NCI-H524 treated with DMSO at 0.1 percent for 48 hours (cell line): ENCODE results near the gene RBM43.
A peak's percentile ranks its signal among the peaks of the same experiment; 100 is the strongest.
"Not testable (repeated sequence)": the region's sequence is repeated elsewhere in the genome, so short reads cannot be mapped to it uniquely, and the experiment has no call there.

Experiments used
- DNase-seq: peaks from one replicate; lab custom pipeline; 2025; lab: John Stamatoyannopoulos, UW

RBM43 gene

DNA sequence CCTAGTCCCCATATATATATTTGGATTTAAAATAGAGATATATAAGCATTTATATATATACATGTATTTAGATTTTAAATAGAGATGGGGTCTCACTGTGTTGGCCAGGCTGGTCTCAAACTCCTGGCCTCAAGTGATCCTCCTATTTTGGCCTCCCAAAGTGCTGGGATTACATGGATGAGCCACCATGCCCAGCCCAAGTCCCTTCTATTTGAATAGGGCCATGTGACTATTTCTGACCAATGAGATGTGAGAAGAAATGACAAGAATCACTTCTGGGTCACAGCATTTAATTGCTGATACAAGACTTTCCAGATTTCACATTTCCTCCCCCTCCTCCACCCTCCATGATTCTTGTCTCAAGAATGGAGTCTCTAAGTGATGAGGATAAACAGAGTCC lies 6.4 kb upstream of the RBM43 start:
- DNase-seq = no peak

DNA sequence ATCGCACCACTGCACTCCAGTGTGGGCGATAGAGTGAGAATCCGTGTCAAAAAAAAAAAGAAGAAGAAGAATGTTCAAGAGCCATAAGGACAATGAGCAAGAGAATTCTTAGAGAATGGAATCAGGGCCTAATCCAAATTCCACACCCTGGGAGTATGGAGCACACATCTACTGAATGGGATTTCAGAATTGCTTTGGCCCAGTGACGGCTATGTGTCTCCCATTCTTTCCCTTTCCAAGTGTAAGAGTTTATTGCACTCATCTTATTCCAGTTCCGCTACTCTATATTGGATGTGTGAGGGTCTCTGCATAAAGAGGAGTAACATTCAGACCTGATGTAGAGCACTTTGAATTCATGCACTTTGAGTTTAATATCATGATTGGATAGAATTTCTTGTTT lies 5.9 kb upstream of the RBM43 start:
- DNase-seq = no peak

DNA sequence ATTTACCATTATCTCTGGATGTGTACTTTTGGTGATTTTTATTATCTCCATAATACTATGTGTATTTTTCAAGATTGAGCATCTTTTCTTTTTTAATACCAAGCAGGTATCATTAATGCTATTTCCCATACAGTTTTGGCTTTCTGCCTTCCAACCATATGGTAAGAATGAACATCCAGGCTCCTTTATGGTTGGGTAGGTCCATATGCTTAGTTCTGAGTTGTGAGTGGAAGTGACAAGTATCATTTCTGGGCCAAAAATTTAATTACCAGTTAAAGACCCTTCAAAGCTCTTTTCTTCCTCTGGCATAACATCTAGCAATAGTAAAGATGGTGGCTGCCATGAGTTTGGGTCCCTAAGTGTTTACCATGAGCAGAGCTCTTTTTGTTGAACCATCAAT lies 4.3 kb upstream of the RBM43 start:
- DNase-seq = peak; percentile 8

DNA sequence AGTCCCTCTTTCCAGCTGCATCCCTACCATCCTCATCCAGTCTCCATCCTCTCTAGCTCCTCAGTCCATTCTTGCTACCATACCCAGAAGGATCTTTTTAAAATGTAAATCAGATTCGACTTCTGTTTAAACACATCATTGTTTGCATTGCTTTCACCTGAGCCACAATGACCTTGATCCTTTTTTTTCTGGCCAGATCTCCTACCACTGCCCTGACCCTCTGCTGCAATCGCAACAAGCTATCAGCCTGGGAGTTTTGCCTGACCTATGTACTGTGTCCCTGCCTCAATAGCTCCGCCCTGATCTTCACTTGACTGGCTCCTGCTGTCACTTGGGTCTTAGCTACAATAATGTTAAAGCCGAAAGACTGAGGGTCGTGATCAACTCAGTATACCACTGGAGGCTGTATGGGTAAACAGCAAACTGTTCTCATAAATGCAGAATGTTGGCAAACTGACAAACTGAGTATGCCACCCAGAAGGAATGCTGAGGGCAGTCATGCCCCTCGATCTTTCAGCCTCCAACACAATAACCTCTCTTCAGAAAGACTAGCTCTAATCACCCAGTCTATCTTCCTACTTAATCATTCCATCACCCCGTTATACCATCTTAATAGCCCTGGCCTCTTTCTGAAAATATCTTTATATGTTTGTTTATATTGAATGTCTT lies 2.6 kb upstream of the RBM43 start:
- no peak for DNase-seq

DNA sequence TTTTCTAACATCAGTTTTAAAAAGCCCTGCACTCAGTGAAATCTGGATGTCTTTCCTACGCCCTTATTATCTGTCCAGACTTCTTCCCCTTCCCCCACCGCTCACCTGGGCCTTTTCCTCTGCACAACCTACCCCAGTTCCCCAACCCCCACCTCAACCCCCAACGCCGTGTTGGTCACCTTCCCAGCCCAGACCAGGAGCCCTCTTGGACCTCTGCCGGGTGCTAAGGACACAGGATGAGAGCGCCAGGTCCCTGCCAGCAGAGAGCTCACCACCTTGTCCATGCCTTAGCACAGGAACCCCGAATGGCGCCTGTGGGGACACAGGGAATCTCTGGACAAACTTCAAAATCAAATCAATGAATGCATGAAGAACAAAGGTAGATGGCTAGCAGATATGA lies 966 bp upstream of the RBM43 start:
- no peak for DNase-seq

DNA sequence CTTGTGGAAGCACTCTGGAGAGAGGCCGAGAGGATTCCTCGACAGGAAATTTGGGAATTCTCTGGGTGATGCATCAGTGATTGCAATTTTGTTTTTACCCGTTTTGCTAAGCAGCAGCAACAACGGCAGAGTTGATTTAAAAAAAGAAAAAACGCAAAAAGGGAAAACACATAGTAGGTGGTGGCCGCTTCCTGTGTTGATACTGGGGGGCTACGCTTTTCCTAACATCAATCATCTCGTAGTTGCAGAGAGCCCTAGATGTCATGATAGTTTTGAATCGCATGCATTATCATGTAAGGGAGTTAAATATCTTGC lies 271 bp upstream of the RBM43 start:
- DNase-seq = no peak

DNA sequence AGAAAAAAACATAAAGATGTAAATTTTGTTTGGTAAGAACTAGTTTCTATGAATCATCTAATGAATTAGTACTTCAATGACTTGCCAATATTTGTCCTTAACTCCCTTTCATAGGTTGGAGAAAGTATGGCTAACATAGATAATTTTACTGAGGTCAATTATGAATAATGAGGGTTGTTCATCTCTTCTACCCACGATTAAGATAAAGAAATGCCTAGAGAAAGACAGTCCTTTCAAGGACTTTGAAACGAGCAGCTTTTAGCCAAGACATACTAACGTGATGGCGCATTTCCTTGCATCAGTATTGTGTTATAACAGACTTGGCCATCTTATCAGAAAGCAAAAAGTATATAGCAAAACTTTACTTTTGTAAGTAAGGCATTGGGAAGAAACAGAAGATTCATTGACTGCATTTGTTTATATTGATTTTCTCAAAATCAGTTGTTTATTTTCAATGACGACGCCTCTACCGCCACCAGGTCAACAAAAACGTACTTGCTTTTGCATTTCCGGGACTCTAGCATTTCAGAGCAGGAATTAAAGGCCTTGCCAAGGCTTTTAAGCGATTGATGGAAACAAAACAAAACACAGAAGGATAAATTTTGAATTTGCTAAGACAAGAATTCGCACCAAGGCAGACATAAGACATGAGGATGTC lies 961 bp downstream of the RBM43 start:
- no peak for DNase-seq

DNA sequence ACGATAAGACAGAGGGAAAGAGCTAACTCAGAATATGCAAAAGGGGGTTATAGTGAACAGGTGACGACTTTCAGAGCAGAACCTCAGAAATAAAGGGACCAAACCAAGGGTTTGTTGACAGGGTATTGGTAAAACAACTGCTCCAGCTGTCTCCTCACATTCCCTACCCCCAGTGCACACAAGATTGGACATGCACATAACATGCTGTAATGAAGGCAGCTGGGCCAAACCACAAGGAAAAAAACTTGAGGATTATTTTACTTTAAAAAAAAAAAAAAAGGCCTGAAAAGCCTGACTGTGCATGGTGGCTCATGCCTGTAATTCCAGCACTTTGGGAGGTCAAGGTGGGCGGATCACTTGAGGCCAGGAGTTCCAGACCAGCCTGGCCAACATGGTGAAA lies 3.5 kb downstream of the RBM43 start:
- DNase-seq = no peak

DNA sequence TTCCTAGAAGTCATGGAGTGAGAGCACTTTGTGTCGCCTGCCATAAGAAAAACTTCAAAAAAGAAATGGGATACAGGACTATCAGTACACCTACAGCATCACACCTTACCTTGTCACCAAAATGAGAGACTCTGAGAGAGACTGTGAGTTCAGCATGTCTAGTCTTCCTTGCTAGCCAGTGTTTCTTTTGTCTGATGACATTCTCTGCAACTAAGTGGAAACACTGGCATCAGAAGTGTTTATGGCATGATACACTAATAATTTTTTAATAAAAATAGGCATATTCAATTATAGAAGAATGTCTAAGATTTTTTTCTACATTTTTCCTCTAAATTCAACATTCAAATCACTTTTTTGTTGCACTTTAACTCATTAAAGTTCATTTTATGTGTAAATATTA lies 9.0 kb downstream of the RBM43 start:
- no peak for DNase-seq

DNA sequence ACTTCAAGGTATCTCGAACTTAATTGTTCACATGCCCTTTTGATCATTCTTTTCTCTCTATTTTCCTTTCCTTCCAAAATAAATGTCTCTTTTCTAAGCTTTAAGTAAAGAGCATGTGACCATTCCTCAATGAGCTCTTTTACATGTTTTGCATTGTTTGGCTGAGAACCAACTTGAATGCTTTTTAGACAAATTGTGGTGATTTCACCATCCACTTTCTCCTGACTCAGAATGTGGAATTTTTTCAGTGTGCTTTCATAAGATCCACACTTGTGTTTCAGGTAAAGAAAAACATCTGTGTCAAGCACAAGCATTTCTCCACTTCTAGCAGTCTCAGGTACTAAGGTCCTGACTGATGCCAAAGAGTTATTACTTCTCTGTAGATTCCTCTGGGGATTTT lies 10.7 kb downstream of the RBM43 start:
- DNase-seq = no peak

DNA sequence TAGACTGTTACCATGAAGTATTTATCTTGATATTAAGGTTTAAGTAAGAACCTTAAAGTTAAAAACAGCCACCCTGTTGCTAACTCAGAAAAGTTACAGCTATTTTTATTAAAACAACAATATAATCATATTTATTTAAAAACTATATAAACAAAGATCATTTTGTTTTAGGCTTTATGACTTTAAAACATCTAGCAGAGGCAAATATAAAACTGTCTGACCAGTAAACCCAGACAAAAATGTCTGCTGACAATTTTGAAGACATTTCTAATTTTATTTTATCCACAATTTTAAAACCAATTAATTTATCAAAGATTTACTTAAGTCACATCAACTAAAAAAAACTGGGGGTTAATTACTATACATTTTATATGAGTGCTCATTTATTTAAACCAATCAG lies 14.2 kb downstream of the RBM43 start:
- DNase-seq = no peak

DNA sequence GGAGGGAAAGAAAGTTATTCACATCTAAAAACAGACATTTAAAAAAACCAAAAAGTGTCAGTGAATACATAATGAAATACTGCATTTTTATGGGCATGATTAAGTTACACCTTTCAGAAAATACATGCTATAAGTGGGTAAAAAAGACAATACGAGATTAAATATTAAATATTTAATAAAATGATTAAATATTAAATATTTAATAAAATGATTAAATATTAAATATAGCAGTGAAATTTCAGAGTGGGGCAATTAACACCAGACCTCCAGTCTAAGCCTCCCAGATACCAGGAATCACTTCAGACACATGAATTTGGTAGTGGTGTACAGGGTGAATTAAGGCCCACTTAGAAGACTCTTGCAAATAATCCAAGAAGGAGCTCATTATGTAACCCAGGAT lies 15.5 kb downstream of the RBM43 start:
- DNase-seq = no peak

DNA sequence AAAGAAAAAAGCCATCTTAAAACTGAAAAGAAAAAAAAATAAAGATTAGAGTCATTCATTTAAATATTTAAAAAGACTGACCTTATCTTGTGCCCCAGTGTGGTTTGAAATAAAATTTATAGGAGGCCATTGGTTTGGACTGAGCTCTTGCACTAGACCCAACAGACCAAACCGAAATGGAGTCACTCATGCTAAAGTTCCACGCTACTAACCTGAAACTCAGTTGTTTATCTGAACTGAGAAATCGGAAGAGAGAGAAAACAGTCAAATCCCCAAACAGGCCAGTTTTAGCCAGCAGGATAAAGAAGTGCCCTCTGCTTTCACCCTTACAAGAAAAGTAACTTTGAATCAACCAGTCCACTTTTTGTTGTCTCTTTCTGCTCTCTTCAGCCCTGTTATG lies 18.2 kb downstream of the RBM43 start:
- no peak for DNase-seq

DNA sequence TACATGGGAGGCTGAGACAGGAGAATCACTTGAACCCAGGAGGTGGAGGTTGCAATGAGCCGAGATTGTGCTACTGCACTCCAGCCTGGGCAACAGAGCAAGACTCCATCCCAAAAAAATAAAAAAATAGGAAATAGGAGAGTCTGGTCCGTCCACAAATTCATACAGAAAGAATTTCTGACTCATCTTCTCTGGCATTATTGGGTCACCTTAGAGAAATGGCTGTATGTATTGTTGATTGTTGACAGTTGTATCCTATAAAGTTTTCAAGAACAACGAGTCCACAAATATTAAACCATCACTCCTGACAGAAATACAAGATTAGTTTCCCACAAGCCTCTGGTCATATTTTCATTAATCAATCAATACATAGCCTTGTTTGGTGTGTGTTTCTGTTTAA lies 20.4 kb downstream of the RBM43 start:
- no peak for DNase-seq

DNA sequence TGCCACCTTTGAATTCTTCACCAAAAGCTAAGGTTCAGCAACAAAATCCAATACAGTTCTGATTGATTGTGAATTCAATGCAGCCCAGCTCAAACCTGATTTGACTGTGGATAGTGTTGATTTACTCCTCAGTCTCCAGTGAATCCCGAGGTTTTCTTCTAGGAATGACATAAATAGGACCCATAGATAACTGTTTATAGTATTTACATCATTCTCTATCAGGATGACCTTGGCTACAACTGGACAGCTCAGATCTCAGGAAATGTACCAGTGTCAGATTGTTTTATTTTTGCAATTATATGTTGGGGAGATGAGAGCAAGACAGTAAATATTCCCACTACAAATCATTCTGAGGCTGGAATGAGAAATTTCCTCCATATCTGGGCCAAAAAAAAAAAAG lies 21.2 kb downstream of the RBM43 start:
- no peak for DNase-seq

DNA sequence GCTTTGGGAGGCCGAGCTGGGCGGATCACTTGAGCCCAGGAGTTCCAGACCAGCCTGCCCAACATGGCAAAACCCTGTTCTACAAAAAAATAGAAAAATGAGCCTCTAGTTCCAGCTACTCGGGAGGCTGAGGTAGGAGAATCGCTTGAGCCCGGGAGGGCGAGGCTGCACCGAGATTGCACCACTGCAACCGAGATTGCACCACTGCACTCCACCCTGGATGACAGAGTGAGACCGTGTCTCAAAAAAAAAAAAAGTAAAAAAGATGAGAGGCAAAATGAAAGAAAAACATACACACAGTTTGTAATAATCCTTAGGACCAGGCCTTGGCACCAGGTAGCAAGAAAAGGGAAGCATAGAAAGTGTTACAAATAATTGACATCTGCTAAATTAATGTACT lies 22.0 kb downstream of the RBM43 start:
- DNase-seq = no peak

DNA sequence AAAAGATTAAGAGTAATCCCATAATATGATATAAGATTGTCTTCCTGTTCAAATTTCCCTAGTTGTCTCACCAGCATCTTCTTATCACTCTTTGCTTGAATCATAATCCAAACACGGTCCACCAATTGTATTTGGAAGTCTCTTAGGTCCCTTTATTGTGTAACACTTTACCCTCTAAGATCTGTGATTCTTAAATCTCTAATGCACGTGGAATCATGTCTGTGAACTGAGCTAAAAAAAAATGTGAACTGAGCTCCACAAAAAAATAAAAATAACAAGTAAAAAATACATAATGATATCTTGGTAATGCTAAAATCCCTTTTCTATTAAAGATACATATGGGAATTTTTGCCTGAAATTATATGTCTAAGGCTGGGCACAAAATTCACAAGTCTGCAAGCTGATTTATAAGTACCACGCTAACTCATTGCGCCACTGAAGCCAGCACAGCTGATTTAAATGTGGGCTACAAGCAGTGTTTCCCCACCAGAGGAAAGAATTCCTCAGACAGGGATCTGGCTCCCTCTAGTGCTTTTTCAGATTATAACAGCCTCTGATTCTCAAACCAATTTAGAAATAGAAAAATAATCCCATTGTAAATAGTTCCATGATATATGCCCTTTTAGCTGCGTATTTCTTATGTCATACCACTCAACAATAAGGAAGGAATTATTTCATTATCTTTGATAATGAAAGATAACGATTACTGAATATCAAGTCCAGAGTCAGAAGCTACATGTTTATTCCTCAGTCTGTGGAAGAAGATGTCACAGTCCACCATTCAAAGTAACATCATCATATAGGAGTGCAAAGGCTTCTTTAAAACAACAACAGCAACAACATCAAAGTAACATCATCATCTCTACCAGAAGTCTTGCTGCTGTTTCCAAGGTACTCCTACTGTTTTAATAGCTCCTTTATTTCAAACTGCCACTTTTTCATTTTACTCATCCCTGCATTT lies 22.9 kb downstream of the RBM43 start:
- peak; percentile 9 for DNase-seq

DNA sequence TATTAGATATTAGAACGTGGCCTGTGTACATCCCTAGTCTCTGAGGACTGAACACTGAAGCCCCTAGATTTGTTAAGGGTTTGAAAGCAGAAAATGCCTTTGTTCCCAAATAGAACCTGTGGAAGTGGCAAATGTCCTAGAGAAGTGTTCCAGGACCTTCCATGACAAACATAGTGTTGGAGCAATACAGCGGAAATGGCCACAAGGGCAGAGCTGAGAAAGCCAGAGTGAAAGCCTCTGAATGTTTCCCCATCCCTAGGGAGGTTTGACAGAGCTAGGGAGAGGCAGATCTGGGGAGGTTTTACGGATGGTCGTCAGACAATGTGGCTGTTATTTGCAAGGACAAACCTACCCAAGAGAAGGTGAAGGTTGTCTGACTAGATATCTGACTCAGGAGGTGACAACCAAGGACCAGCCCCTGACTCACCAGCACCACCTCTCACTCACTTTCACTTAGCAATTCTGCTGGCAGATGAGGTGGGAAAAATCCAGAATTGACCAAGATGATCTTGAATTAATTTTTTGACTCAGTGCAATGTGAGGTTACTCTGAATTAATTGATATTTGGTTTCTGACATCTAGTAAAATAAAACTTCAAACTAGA lies 24.1 kb downstream of the RBM43 start:
- no peak for DNase-seq

DNA sequence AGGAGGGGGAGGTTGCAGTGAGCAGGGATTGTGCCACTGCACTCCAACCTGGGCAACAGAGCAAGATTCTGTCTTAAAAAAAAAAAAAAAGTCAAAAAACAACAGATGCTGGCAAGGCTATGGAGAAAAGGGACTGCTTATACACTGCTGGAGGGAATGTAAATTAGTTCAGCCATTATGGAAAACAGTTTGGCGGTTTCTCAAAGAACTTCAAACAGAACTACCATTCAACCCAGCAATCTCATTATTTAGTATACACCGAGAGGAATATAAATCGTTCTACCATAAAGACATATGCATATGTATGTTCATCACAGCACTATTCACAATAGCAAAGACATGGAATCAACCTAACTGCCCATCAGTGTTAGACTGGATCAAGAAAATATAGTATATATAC lies 27.9 kb downstream of the RBM43 start:
- DNase-seq = not testable (repeated sequence)

DNA sequence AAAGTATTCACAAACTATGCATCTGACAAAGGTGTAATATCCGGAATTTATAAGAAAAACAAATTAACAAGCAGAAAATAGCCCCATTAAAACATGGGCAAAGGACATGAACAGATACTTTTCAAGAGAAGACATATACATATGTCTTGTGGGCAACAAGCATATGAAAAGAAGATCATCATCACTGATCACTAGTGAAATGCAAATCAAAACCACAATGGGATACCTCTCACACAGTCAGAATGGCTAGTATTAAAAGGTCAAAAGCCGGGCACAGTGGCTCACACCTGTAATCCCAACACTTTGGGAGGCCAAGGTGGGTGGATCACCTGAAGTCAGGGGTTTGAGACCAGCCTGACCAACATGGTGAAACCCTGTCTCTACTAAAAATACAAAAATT lies 28.4 kb downstream of the RBM43 start:
- not testable (repeated sequence) for DNase-seq

DNA sequence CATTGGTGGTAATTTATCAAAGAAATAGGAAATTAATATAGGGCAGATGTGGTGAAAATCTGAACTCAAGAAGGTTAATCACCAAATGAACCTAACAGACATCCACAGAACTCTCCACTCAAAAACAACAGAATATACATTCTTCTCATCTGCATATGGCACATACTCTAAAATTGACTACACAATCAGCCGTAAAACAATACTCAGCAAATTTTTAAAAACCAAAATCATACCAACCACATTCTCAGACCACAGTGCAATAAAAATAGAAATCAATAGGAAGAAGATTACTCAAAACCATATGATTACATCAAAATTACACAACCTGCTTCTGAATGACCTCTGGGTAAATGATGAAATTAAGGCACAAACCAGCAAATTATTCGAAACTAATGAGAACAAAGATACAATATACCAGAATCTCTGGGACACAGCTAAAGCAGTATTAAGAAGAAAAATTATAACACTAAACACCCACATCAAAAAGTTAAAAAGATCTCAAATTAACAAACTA lies 31.0 kb downstream of the RBM43 start:
- no peak for DNase-seq

DNA sequence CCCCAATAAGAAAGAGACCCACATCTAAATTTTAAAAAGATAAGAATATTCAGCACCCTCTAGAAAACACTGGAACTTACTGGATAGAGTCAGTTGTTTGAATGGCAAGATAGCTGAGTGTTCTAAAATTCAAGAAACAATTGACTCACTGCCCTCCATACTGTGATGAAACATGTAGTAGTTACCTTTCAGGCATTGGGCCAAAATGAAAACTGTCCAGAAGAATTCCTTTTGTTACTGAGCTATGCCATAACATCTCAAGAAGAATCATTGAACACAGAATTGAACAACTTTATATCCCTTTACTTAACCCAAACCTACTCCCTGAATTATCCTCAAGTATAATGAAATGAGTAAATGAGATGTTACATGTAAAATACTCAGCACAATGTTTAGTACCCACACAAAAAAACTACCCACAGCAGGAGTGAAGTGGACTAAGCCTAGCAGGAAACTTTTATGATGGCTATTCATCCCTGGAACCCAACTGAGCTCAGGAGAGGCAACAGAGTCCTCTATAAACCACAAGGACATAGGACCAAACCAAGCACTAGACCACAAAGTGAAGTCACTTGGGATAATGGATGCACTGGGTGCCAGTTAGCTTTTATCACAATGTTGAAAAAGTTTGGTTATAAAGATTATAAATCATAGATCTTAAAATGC lies 32.7 kb downstream of the RBM43 start:
- DNase-seq = no peak
